GM23338 (cell line): ENCODE data around the gene SNRPA.

Experiments used
- CREB1 ChIP-seq: fragments of 250-450 bp; sonication (Bioruptor Pico); IDR thresholded peaks from 2 replicates; pipeline ENCODE4 v1.5.0; 2020; ENCODE audit warnings: low read depth, mild to moderate bottlenecking, moderate library complexity
- CTCF ChIP-seq, 2 experiments: fragments of 200-600 bp in 1 of 2; sonication (generic) in 1 of 2; conservative IDR thresholded peaks; 2 replicates each; pipeline versions ENCODE4 v1.5.1 to v1.6.1; 2016 to 2017; ENCODE audit warnings: antibody characterized with exemption in 2 of 2, low read depth in 2 of 2, mild to moderate bottlenecking in 2 of 2, moderate library complexity in 1 of 2
- ETS1 ChIP-seq: IDR thresholded peaks from 2 replicates; pipeline ENCODE4 v1.6.1; 2016; ENCODE audit warnings: antibody characterized with exemption
- EZH2 ChIP-seq: fragments of 200-600 bp; sonication (generic); IDR thresholded peaks from one replicate; pipeline ENCODE4 v1.8.0; 2017; ENCODE audit warnings: antibody characterized with exemption, mild to moderate bottlenecking, low read depth; ENCODE audit not compliant: unreplicated experiment
- EZH2phosphoT487 ChIP-seq: fragments of 200-600 bp; sonication (generic); IDR thresholded peaks from one replicate; pipeline ENCODE4 v1.8.1; 2018; ENCODE audit warnings: antibody characterized with exemption; ENCODE audit not compliant: unreplicated experiment
- JUNB ChIP-seq: IDR thresholded peaks from one replicate; pipeline ENCODE4 v1.6.1; 2016; ENCODE audit warnings: antibody characterized with exemption; ENCODE audit not compliant: unreplicated experiment
- NANOG ChIP-seq: IDR thresholded peaks from 2 replicates; pipeline ENCODE4 v1.6.1; 2016; ENCODE audit warnings: antibody characterized with exemption, borderline replicate concordance
- POLR2AphosphoS5 ChIP-seq: IDR thresholded peaks from 2 replicates; pipeline ENCODE4 v1.6.1; 2016; ENCODE audit warnings: antibody characterized with exemption, low read depth
- REST ChIP-seq: IDR thresholded peaks from one replicate; pipeline ENCODE4 v1.6.1; 2018; ENCODE audit warnings: antibody characterized with exemption; ENCODE audit not compliant: unreplicated experiment
- STAT1 ChIP-seq: IDR thresholded peaks from one replicate; pipeline ENCODE4 v1.6.1; 2016; ENCODE audit warnings: antibody characterized with exemption; ENCODE audit not compliant: unreplicated experiment
- ZNF114 ChIP-seq: fragments of 250-450 bp; sonication (Bioruptor Pico); IDR thresholded peaks from 2 replicates; pipeline ENCODE4 v1.5.0; 2020; ENCODE audit warnings: mild to moderate bottlenecking, moderate library complexity
- ZNF462 ChIP-seq: fragments of 250-450 bp; sonication (Bioruptor Pico); IDR thresholded peaks from 2 replicates; pipeline ENCODE4 v1.5.0; 2020; ENCODE audit warnings: mild to moderate bottlenecking, moderate library complexity

- TF ChIP-seq CTCF (conservative IDR thresholded peaks at IDR 0.05; ENCODE audit: low read depth in 2 of 2) (no peak), EZH2 (no peak), POLR2AphosphoS5 (no peak), CREB1 (CRISPR knock-in tag) (no peak), EZH2phosphoT487 (no peak), ETS1 (no peak), JUNB (no peak), REST (no peak), STAT1 (no peak), ZNF462 (CRISPR knock-in tag) (no peak), NANOG (no peak), ZNF114 (CRISPR knock-in tag) (no peak)
Observed at GRCh38 chr19:40707615-40708014, 43.4 kb upstream of the SNRPA start.
